Measurements from ENCODE around the gene IMMP1L. TPM values are rescaled to one million over a fixed set of nuclear protein-coding genes. Genes with fewer than 3 reads are reported as not detected.

Gene IMMP1L
- total RNA-seq, 2 experiments from 2014 or later, result 20.7 to 23.3 TPM

GRCh38 chr11:31442086-31442485 lies 67.3 kb downstream of the IMMP1L start:
- H3K27me3 Mint-ChIP-seq, result no peaks in the 10 kb centered on the region
- ATAC-seq (no peak), DNase-seq (no peak)
- H3K9me3 Mint-ChIP-seq, result peaks cover 12% of the 10 kb centered on the region
- no peak overlapping the region for H3K27ac Mint-ChIP-seq
- TF ChIP-seq CTCF (IDR thresholded peaks at IDR 0.05), result no peak
- peaks cover 16% of the 10 kb centered on the region for H3K4me1 Mint-ChIP-seq (ENCODE audit: low read depth)
- peaks cover 10% of the 10 kb centered on the region for H3K36me3 Mint-ChIP-seq (ENCODE audit: low read depth)
- intact Hi-C loops (cut with micrococcal nuclease), result no loop called here
- ChIA-PET CTCF (no interaction called here), POLR2A (no interaction called here)
- H3K4me3 Mint-ChIP-seq, result no peak overlapping the region

- peaks cover 12% of the 10 kb centered on the region for H3K9me3 Mint-ChIP-seq
- ChIA-PET POLR2A (no interaction called here), CTCF (no interaction called here)
- TF ChIP-seq CTCF (IDR thresholded peaks at IDR 0.05), result no peak
- H3K4me3 Mint-ChIP-seq, result no peak overlapping the region
- intact Hi-C loops (cut with micrococcal nuclease), result no loop called here
- ATAC-seq, result no peak
- peaks cover 5% of the 10 kb centered on the region for H3K36me3 Mint-ChIP-seq (ENCODE audit: low read depth)
- H3K4me1 Mint-ChIP-seq (ENCODE audit: low read depth), result peaks cover 16% of the 10 kb centered on the region
- no peaks in the 10 kb centered on the region for H3K27me3 Mint-ChIP-seq
- no peak for DNase-seq
- H3K27ac Mint-ChIP-seq, result no peak overlapping the region
These were observed 68.1 kb downstream of the IMMP1L start for GRCh38 chr11:31441296-31441695.

- ChIA-PET CTCF (no interaction called here), POLR2A (no interaction called here)
- ATAC-seq (peak; percentile 27), DNase-seq (no peak)
- Mint-ChIP-seq H3K4me1 (ENCODE audit: low read depth) (peaks cover 16% of the 10 kb centered on the region), H3K9me3 (peaks cover 12% of the 10 kb centered on the region), H3K36me3 (ENCODE audit: low read depth) (peaks cover 5% of the 10 kb centered on the region), H3K4me3 (no peak overlapping the region), H3K27ac (no peak overlapping the region), H3K27me3 (no peaks in the 10 kb centered on the region)
- no peak for TF ChIP-seq CTCF (IDR thresholded peaks at IDR 0.05)
- intact Hi-C loops (cut with micrococcal nuclease), result no loop called here
These were observed 71.5 kb downstream of the IMMP1L start for GRCh38 chr11:31437742-31438435.

GRCh38 chr11:31433851-31434250 lies 75.6 kb downstream of the IMMP1L start:
- no peak for DNase-seq
- TF ChIP-seq CTCF (IDR thresholded peaks at IDR 0.05), result no peak
- Mint-ChIP-seq H3K27me3 (no peaks in the 10 kb centered on the region), H3K9me3 (peaks cover 5% of the 10 kb centered on the region), H3K4me1 (ENCODE audit: low read depth) (peaks cover 12% of the 10 kb centered on the region), H3K36me3 (ENCODE audit: low read depth) (peaks cover 18% of the 10 kb centered on the region), H3K4me3 (no peak overlapping the region), H3K27ac (no peak overlapping the region)
- intact Hi-C loops (cut with micrococcal nuclease), result no loop called here
- POLR2A ChIA-PET, result no interaction called here
- ATAC-seq, result no peak
- CTCF ChIA-PET, result no interaction called here

- H3K4me3 Mint-ChIP-seq, result no peak overlapping the region
- no peak overlapping the region for H3K27ac Mint-ChIP-seq
- H3K27me3 Mint-ChIP-seq, result no peaks in the 10 kb centered on the region
- TF ChIP-seq CTCF (IDR thresholded peaks at IDR 0.05), result no peak
- H3K9me3 Mint-ChIP-seq, result no peaks in the 10 kb centered on the region
- ChIA-PET POLR2A (no interaction called here), CTCF (no interaction called here)
- ATAC-seq (no peak), DNase-seq (no peak)
- H3K4me1 Mint-ChIP-seq (ENCODE audit: low read depth), result no peaks in the 10 kb centered on the region
- peaks cover 12% of the 10 kb centered on the region for H3K36me3 Mint-ChIP-seq (ENCODE audit: low read depth)
- intact Hi-C loops (cut with micrococcal nuclease), result no loop called here
These were observed 84.8 kb downstream of the IMMP1L start for GRCh38 chr11:31424652-31425051.

All from activated CD8-positive, alpha-beta T cell treated with anti-CD3 and anti-CD28 coated beads for 36 hours (primary cell).